Measurements from ENCODE around the gene CSNK1G1. TPM values are rescaled to one million over a fixed set of nuclear protein-coding genes. Genes with fewer than 3 reads are reported as not detected.

CSNK1G1 gene
- total RNA-seq, 1 donor from 2014 or later = 27.7 TPM

DNA sequence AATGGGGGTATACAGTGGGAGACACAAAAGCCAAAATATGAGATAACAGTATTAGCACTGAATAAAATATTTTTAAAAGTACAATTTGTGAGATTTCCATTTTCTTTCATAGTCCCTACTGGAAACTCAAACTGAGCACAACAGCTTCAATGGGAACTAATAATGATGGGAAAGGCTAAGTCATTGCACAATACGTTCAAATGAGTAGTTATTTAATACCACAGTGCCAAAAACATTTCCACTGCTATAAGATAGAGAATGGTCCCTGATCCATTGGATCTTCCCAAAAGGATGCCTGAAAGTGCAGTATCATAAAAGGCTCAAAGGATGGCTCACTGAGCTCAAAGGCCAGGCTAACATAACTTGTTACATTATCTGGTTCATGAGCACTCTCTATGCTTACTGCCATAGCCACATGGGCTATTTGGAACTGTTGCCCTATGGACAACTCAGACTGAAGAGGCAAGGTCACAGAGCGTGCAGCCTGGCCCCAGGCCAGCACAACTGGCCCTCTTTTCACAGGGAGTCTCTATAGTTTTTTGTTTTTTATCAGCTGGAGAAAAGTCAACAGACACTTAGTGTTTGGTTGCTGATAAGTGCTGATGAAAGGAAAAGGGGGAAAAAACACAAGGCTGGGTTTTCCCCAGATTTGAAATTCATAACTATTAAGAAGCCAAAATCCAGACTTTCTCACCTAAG, 139.1 kb downstream of the CSNK1G1 start:
- Mint-ChIP-seq H3K4me1 (ENCODE audit: low read depth) (peaks cover 5% of the 10 kb centered on the region), H3K4me3 (ENCODE audit: low read depth) (no peak overlapping the region), H3K27ac (no peak overlapping the region), H3K27me3 (no peaks in the 10 kb centered on the region), H3K36me3 (ENCODE audit: insufficient read depth) (peaks cover 5% of the 10 kb centered on the region), H3K9me3 (ENCODE audit: low read depth) (no peaks in the 10 kb centered on the region)
- DNase-seq (ENCODE audit: low spot score, unreplicated experiment) = no peak
- no peak for TF ChIP-seq CTCF (IDR thresholded peaks at IDR 0.05; ENCODE audit: unreplicated experiment)

- no peaks in the 10 kb centered on the region for H3K27me3 Mint-ChIP-seq
- no peak overlapping the region for H3K4me3 Mint-ChIP-seq (ENCODE audit: low read depth)
- peaks cover 5% of the 10 kb centered on the region for H3K4me1 Mint-ChIP-seq (ENCODE audit: low read depth)
- TF ChIP-seq CTCF (IDR thresholded peaks at IDR 0.05; ENCODE audit: unreplicated experiment) = no peak
- no peak overlapping the region for H3K27ac Mint-ChIP-seq
- no peaks in the 10 kb centered on the region for H3K9me3 Mint-ChIP-seq (ENCODE audit: low read depth)
- DNase-seq (ENCODE audit: low spot score, unreplicated experiment) = no peak
- peaks cover 4% of the 10 kb centered on the region for H3K36me3 Mint-ChIP-seq (ENCODE audit: insufficient read depth)
Observed at GRCh38 chr15:64216196-64216595, 139.8 kb downstream of the CSNK1G1 start.

DNA sequence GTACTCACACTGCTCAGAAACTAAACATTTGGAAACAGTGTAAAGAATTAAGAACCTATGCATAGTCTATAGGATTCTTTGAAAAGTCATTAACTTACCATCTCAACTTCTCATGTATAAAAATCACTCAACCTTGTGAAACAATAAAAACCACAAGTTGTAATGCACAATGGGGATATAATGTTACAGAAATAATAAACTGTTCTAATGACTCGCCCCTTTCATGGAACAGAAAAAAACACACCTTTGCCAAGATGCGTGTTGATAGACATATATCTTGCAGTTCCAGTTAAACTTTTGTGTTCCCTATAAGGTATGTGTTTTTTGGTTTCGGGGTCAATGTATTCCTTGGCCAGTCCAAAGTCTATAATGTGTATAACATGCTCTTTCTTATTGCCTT, 142.3 kb downstream of the CSNK1G1 start:
- no peak for TF ChIP-seq CTCF (IDR thresholded peaks at IDR 0.05; ENCODE audit: unreplicated experiment)
- H3K4me3 Mint-ChIP-seq (ENCODE audit: low read depth) = no peak overlapping the region
- no peak overlapping the region for H3K27ac Mint-ChIP-seq
- no peak for DNase-seq (ENCODE audit: low spot score, unreplicated experiment)
- peaks cover 5% of the 10 kb centered on the region for H3K4me1 Mint-ChIP-seq (ENCODE audit: low read depth)
- no peaks in the 10 kb centered on the region for H3K27me3 Mint-ChIP-seq
- peaks cover 4% of the 10 kb centered on the region for H3K36me3 Mint-ChIP-seq (ENCODE audit: insufficient read depth)
- H3K9me3 Mint-ChIP-seq (ENCODE audit: low read depth) = no peaks in the 10 kb centered on the region

- H3K4me1 Mint-ChIP-seq (ENCODE audit: low read depth) = peaks cover 2% of the 10 kb centered on the region
- no peak overlapping the region for H3K27ac Mint-ChIP-seq
- no peak for DNase-seq (ENCODE audit: low spot score, unreplicated experiment)
- no peaks in the 10 kb centered on the region for H3K9me3 Mint-ChIP-seq (ENCODE audit: low read depth)
- peaks cover 4% of the 10 kb centered on the region for H3K36me3 Mint-ChIP-seq (ENCODE audit: insufficient read depth)
- H3K4me3 Mint-ChIP-seq (ENCODE audit: low read depth) = no peak overlapping the region
- H3K27me3 Mint-ChIP-seq = no peaks in the 10 kb centered on the region
- TF ChIP-seq CTCF (IDR thresholded peaks at IDR 0.05; ENCODE audit: unreplicated experiment) = no peak
Observed at GRCh38 chr15:64211696-64212095, 144.3 kb downstream of the CSNK1G1 start.

DNA sequence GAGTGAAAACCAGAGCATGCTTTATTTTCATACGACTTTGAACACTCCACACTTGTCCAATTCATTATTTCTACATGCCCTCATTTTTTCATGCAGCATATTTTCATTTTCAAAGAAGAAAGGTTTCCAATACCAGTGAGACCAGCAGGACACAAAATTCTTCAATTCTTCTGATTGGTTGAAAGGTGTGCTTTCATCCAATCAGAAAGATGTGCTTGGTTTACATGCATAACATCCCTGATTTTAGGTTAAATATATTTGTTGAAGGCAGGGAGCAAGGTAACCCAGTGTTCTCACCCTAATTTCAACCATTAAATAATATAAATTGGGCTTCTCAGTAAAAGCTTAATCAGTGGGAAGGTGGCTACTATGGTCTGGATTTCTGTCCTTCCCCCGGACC, 145.6 kb downstream of the CSNK1G1 start:
- H3K27me3 Mint-ChIP-seq = no peaks in the 10 kb centered on the region
- no peak for DNase-seq (ENCODE audit: low spot score, unreplicated experiment)
- H3K27ac Mint-ChIP-seq = no peak overlapping the region
- no peaks in the 10 kb centered on the region for H3K9me3 Mint-ChIP-seq (ENCODE audit: low read depth)
- no peak for TF ChIP-seq CTCF (IDR thresholded peaks at IDR 0.05; ENCODE audit: unreplicated experiment)
- H3K4me3 Mint-ChIP-seq (ENCODE audit: low read depth) = no peak overlapping the region
- no peaks in the 10 kb centered on the region for H3K4me1 Mint-ChIP-seq (ENCODE audit: low read depth)
- peaks cover 3% of the 10 kb centered on the region for H3K36me3 Mint-ChIP-seq (ENCODE audit: insufficient read depth)
